Dedifferentiated amniotic fluid mesenchymal stem cell (primary cell): ENCODE measurements around the gene GARNL3.
A peak's percentile ranks its signal among the peaks of the same experiment; 100 is the strongest.

ENCODE experiments used
- DNase-seq: peaks from one replicate; pipeline ENCODE4 v3.0.0-alpha.2; 2016; ENCODE audit errors: extremely low spot score

GARNL3 gene

GRCh38 chr9:127405344-127406125 is 141.0 kb downstream of the GARNL3 start:
- no peak for DNase-seq

- no peak for DNase-seq
Measured at GRCh38 chr9:127406799-127407491, 142.4 kb downstream of the GARNL3 start.

GRCh38 chr9:127407492-127407843 is 142.9 kb downstream of the GARNL3 start:
- DNase-seq: no peak

- no peak for DNase-seq
Measured at GRCh38 chr9:127411122-127411521, 146.5 kb downstream of the GARNL3 start.

- no peak for DNase-seq
Measured at GRCh38 chr9:127415141-127415540, 150.6 kb downstream of the GARNL3 start.

- no peak for DNase-seq
Measured at GRCh38 chr9:127415657-127416056, 151.1 kb downstream of the GARNL3 start.

GRCh38 chr9:127417131-127418036 is 152.8 kb downstream of the GARNL3 start:
- no peak for DNase-seq

- no peak for DNase-seq
Measured at GRCh38 chr9:127418037-127418471, 153.5 kb downstream of the GARNL3 start.

- DNase-seq: no peak
Measured at GRCh38 chr9:127419348-127419747, 154.8 kb downstream of the GARNL3 start.

- DNase-seq: no peak
Measured at GRCh38 chr9:127421057-127421456, 156.5 kb downstream of the GARNL3 start.

- DNase-seq: no peak
Measured at GRCh38 chr9:127422133-127422782, 157.7 kb downstream of the GARNL3 start.

- DNase-seq: no peak
Measured at GRCh38 chr9:127422787-127423186, 158.2 kb downstream of the GARNL3 start.

- DNase-seq: no peak
Measured at GRCh38 chr9:127423476-127423933, 158.9 kb downstream of the GARNL3 start.

GRCh38 chr9:127423934-127424675 is 159.5 kb downstream of the GARNL3 start, which contains the start of gene ZNF79:
Gene ZNF79 (plus strand): TSS chr9:127424382. CDS start chr9:127424788, 406 bp downstream.
- DNase-seq: peak; percentile 88

- DNase-seq: no peak
Measured at GRCh38 chr9:127424676-127424999, 160.1 kb downstream of the GARNL3 start.

- DNase-seq: no peak
Measured at GRCh38 chr9:127426756-127427155, 162.2 kb downstream of the GARNL3 start.

- DNase-seq: no peak
Measured at GRCh38 chr9:127428348-127428747, 163.8 kb downstream of the GARNL3 start.

GRCh38 chr9:127430415-127430814 is 165.8 kb downstream of the GARNL3 start:
- no peak for DNase-seq

GRCh38 chr9:127437497-127438264 is 173.1 kb downstream of the GARNL3 start:
- DNase-seq: no peak

GRCh38 chr9:127438394-127438793 is 173.8 kb downstream of the GARNL3 start:
- no peak for DNase-seq
